Activated CD4-positive, CD25-positive, alpha-beta regulatory T cell treated with anti-CD3 and anti-CD28 coated beads, Interleukin-2, amount 50 U/mL, for 24 hours (primary cell): ENCODE results near the gene WDR74.

Experiments
- ATAC-seq, 2 donors: fragments of 150-1000 bp; cut with Tn5 transposase; one replicate each; pipeline ENCODE4 v1.10.0; 2021; ENCODE audit warnings: mild to moderate bottlenecking in 1 of 2, moderate library complexity in 1 of 2

WDR74 gene

GRCh38 chr11:62791501-62792201, 47.7 kb downstream of the WDR74 start, which contains the start of gene TMEM223:
Gene TMEM223, minus strand, starts transcription at chr11:62792006. Its CDS starts 12 bp downstream, at chr11:62791994.
- ATAC-seq: peak; percentile 79 to 80

- ATAC-seq: no peak
These were observed 49.8 kb downstream of the WDR74 start for GRCh38 chr11:62789576-62789975.

DNA sequence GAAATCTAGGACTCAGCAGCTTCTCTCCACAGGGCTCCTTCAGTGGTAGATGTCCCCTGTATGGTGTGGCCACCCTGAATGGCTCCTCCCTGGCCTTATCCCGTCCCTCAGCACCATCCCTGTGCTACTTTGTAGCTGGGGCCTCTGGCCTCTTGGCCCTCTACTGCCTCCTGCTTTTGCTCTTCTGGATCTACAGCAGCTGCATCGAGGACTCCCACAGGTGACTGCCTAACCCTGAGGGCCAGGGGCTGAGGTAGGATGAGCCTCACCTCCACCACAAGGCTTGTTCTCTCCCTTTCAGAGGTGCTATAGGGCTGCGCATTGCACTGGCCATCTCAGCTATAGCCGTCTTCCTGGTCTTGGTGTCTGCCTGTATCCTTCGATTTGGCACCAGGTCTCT, 50.4 kb downstream of the WDR74 start:
- ATAC-seq: no peak

DNA sequence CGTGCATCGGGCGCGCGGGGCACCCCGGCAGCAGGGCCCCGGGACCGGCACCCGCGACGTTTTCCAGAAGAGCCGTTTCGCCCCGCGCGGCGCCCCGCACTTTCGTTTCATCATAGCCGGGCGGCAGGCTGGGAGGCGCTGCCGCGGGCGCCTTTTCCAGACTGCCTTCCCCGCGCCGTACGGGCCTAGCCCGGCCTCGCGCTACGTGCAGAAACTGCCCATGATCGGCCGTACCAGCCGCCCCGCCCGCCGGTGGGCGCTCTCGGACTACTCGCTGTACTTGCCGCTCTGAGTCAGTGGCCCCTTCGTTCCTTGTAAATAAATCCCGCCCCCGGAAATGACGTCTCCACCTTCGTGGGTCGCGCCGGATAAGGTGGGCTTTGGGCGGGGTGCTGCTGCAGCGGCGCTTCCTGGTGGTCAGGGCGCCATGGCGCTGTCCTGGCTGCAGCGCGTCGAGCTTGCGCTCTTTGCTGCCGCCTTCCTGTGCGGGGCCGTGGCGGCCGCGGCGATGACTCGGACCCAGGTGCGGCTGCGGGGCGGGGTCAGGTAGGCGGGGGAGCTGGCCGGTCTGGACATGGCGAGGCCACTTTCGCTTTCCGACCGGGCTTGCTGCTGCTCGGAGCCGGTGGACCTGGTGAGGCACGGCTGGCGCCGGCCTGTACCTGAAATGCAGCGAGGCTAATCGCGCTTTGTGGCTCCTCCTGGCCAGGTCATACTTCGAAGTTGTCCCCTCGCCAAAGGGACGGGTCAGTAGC, 52.2 kb downstream of the WDR74 start, which contains the start of gene TMEM179B:
Gene TMEM179B, plus strand, starts transcription at position 398 of the 755 bp plus-strand sequence. Its CDS starts 30 bp downstream, at position 428.
- peak; percentile 81 to 82 for ATAC-seq

DNA sequence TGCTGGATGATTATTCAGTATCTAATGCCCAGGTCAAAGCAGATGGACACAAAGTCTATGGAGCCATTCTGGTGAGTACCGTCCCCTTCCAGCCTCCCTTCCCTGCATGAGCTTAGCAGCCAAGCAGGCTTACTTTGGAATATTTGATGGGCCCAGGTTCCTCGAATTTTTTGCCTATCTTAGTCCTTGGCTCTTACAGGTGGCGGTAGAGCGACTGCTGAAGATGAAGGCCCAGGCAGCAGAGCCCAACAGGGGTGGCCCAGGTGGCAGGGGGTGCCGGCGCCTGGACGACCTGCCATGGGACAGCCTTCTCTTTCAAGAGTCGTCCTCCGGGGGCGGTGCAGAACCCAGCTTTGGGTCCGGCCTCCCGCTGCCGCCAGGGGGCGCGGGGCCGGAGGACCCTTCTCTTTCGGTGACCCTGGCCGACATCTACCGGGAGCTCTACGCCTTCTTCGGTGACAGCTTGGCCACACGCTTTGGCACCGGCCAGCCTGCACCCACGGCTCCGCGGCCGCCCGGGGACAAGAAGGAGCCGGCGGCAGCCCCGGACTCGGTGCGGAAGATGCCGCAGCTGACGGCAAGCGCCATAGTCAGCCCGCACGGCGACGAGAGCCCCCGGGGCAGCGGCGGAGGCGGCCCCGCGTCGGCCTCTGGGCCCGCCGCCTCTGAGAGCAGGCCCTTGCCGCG, 52.9 kb downstream of the WDR74 start:
- peak; percentile 75 to 76 for ATAC-seq
